ENCODE results near the gene IDH1. TPM values are rescaled to one million over a fixed set of nuclear protein-coding genes. Genes with fewer than 3 reads are reported as not detected.

IDH1 gene
- total and polyA plus RNA-seq, 9 donors = 39.9 to 236 (median 73.8) TPM

GRCh38 chr2:208235860-208236259 lies 19.0 kb downstream of the IDH1 start:
- H3K36me3 ChIP-seq = no peaks in the 10 kb centered on the region
- intact Hi-C loops (cut with DNase I) = no loop called here

DNA sequence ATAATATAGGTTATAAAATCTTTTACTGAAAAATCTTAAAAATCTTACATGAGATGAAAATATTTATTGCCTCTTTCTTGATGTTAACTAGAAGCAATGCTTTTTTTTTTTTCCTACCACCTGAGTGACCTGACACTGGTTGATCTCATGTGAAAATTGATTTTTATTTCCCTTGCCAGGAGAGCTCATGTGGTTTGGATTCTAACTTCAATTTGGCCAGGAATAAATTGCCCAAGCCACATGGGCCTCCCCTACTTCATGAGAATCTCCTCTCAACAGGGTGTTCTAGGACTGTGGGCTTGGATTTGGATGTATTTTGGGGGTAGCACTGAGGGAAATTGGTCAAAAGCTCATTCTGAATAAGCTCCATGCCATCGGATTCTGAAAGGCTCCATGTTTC lies 20.1 kb downstream of the IDH1 start:
- H3K27ac ChIP-seq = no peak overlapping the region
- intact Hi-C loops (cut with DNase I) = no loop called here
- no peak overlapping the region for H3K4me3 ChIP-seq
- DNase-seq = no peak
- no peaks in the 10 kb centered on the region for H3K36me3 ChIP-seq
- no peaks in the 10 kb centered on the region for H3K9me3 ChIP-seq
- no peaks in the 10 kb centered on the region for H3K4me1 ChIP-seq (ENCODE audit: insufficient read depth)
- 80 to 96% (median 83%) methylated on average over 1 of the region's 1 CpG for WGBS, 3 donors
- no peak for TF ChIP-seq CTCF (IDR thresholded peaks at IDR 0.05)
- H3K27me3 ChIP-seq = no peaks in the 10 kb centered on the region

More at GRCh38 chr2:208235860-208236259, 19.0 kb downstream of the IDH1 start:
- WGBS, 3 donors = 40 to 74% (median 56%) methylated on average over 2 of the region's 2 CpGs
- H3K4me3 ChIP-seq = no peak overlapping the region
- DNase-seq = no peak
- TF ChIP-seq POLR2A (IDR thresholded peaks at IDR 0.05) = no peak
- TF ChIP-seq EP300 (IDR thresholded peaks at IDR 0.05) = no peak
- TF ChIP-seq CTCF (IDR thresholded peaks at IDR 0.05) = no peak
- no peaks in the 10 kb centered on the region for H3K4me1 ChIP-seq (ENCODE audit: insufficient read depth)
- H3K27ac ChIP-seq = no peak overlapping the region
- no peaks in the 10 kb centered on the region for H3K9me3 ChIP-seq
- no peaks in the 10 kb centered on the region for H3K27me3 ChIP-seq

- Histone ChIP-seq H3K36me3 (no peaks in the 10 kb centered on the region), H3K27me3 (no peaks in the 10 kb centered on the region), H3K4me3 (no peak overlapping the region), H3K4me1 (ENCODE audit: insufficient read depth) (no peaks in the 10 kb centered on the region), H3K27ac (no peak overlapping the region), H3K9me3 (no peaks in the 10 kb centered on the region)
- TF ChIP-seq POLR2A (IDR thresholded peaks at IDR 0.05) (no peak), EP300 (IDR thresholded peaks at IDR 0.05) (no peak), CTCF (IDR thresholded peaks at IDR 0.05) (no peak)
- DNase-seq = no peak
- WGBS, 3 donors = 41 to 82% (median 82%) methylated on average over 1 of the region's 1 CpG
- intact Hi-C loops (cut with DNase I) = no loop called here
Measured at GRCh38 chr2:208228476-208228875, 26.4 kb downstream of the IDH1 start.

- no peak for DNase-seq
- 91 to 95% (median 94%) methylated on average over 33 of the region's 33 CpGs for WGBS, 3 donors
- TF ChIP-seq EP300 (IDR thresholded peaks at IDR 0.05) (no peak), POLR2A (IDR thresholded peaks at IDR 0.05) (no peak), CTCF (IDR thresholded peaks at IDR 0.05) (no peak)
- Histone ChIP-seq H3K4me1 (ENCODE audit: insufficient read depth) (no peaks in the 10 kb centered on the region), H3K27me3 (no peaks in the 10 kb centered on the region), H3K4me3 (no peak overlapping the region), H3K9me3 (no peaks in the 10 kb centered on the region), H3K36me3 (no peaks in the 10 kb centered on the region), H3K27ac (no peak overlapping the region)
- intact Hi-C loops (cut with DNase I) = no loop called here
Measured at GRCh38 chr2:208227581-208228232, 27.2 kb downstream of the IDH1 start.

Data from ovary (tissue), 9 donors.